HS-5 (cell line): ENCODE data around the gene TMEM106C.

Experiments
- DNase-seq: peaks from one replicate; pipeline ENCODE4 v3.0.0-alpha.2; 2012; ENCODE audit warnings: low read depth

The TMEM106C gene

DNA sequence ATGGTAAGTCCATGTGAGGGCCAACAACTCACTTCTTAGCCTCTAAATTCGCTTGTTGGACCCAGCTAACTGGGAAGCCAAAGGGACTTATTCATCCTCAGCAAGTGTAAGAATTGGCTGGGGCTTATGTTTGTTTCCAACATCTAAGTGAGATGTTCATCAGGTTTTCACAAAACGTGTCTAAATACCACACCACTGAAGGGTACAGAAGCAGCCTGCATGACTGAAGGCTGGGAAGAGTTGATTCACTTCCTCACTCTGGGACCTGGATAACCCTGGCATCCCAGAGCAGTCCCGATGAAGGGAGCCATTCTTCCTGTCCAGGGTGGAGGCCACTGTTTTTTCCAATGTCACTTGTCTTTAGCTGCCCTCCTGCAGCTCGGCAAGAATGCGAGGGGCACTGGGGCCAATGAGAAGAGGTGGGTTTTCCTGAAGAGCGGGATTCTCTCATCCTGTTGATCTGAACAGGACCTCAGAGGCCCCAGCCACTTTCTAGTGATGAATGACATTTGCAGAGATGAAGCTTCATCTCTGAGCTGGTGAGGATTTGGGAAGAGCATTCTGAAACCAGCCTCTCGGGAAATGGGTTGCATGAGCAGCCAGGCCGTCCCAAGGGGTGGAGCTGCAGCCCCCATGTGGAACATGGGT, 53.1 kb downstream of the TMEM106C start:
- DNase-seq, result no peak

DNA sequence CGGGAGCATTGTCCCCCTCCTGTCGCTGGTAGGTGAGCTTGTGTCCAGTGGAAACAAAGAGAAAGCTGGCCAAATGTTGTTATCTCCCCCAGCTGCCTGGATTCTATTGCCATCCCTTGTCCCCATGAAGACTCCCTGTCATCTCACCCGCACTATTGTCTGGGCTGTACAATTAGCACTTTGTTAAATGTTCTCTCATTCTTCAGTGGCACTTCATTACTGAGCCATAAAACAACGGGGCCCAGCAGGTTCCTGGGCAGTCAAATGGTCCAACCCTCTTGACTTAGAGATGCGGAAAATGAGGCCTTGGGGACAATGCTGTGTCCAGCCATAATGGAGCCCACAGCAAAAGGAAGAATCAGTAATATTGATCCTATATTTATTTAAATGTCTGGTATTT, 54.1 kb downstream of the TMEM106C start:
- no peak for DNase-seq

DNA sequence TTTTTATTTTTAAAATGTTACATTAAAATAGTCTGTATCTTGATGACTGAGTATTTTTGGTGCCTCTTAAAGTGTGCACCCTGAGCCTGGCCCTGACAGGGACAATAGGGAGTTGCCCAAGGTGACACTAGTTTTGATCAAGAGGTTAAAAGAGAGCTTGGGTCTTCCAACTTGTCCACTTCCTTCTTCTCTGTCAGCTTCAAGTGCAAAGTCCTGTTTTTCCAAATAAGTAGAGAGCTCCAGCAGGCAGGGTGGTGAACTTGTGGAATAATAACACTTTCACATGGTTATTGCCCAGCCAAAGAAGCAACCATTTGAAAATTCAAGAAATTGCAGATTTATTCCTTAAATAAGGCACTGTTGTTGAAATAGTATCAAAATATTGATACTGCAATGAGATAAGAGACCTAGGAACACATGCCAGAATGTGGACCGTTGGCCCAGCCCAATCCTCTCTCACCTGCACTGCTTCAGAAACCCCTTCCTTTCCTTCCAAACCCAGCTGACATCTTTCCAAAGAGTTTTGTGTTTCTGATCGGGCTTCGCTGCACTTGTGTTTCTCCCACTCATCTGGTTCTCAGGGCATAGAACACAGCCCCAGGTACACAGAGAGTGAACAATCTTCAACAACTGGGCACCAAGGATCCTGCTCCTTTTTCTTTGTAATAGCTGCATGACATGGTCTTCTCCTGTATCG, 54.7 kb downstream of the TMEM106C start:
- no peak for DNase-seq
